Panc1 (cell line): Measurements from ENCODE around the gene BLVRA.

Experiments used
- CTCF ChIP-seq: fragments of 450-650 bp; IDR thresholded peaks from 2 replicates; pipeline ENCODE4 v1.5.1; 2017; ENCODE audit warnings: mild to moderate bottlenecking
- SIN3A ChIP-seq: IDR thresholded peaks from 2 replicates; pipeline ENCODE4 v1.6.1; 2012; ENCODE audit warnings: low read depth, mild to moderate bottlenecking, low read length, moderate library complexity, borderline replicate concordance; ENCODE audit not compliant: insufficient read depth
- TCF7L2 ChIP-seq: IDR thresholded peaks from 2 replicates; pipeline ENCODE4 v1.6.1; 2011; ENCODE audit warnings: mild to moderate bottlenecking, low read depth, low read length, inconsistent platforms
- TF ChIP-seq, protein P1 (sequence below), 2 experiments: IDR thresholded peaks; 2 replicates each; pipeline ENCODE4 v1.6.1; 2011 to 2012; ENCODE audit warnings: low read depth in 2 of 2, control low read depth in 1 of 2, low read length in 1 of 2, mild to moderate bottlenecking in 1 of 2, moderate library complexity in 1 of 2; ENCODE audit not compliant: insufficient read depth in 1 of 2

- TF ChIP-seq CTCF: no peak
- TF ChIP-seq, protein P1, sequence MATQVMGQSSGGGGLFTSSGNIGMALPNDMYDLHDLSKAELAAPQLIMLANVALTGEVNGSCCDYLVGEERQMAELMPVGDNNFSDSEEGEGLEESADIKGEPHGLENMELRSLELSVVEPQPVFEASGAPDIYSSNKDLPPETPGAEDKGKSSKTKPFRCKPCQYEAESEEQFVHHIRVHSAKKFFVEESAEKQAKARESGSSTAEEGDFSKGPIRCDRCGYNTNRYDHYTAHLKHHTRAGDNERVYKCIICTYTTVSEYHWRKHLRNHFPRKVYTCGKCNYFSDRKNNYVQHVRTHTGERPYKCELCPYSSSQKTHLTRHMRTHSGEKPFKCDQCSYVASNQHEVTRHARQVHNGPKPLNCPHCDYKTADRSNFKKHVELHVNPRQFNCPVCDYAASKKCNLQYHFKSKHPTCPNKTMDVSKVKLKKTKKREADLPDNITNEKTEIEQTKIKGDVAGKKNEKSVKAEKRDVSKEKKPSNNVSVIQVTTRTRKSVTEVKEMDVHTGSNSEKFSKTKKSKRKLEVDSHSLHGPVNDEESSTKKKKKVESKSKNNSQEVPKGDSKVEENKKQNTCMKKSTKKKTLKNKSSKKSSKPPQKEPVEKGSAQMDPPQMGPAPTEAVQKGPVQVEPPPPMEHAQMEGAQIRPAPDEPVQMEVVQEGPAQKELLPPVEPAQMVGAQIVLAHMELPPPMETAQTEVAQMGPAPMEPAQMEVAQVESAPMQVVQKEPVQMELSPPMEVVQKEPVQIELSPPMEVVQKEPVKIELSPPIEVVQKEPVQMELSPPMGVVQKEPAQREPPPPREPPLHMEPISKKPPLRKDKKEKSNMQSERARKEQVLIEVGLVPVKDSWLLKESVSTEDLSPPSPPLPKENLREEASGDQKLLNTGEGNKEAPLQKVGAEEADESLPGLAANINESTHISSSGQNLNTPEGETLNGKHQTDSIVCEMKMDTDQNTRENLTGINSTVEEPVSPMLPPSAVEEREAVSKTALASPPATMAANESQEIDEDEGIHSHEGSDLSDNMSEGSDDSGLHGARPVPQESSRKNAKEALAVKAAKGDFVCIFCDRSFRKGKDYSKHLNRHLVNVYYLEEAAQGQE (IDR thresholded peaks at IDR 0.05; ENCODE audit: insufficient read depth in 1 of 2, low read depth in 2 of 2, low read length in 1 of 2): no peak
- no peak for TF ChIP-seq TCF7L2
- no peak for TF ChIP-seq SIN3A
Measured at GRCh38 chr7:43756368-43757072, 2.0 kb upstream of the BLVRA start.
